ENCODE results near the gene ZNRD2. TPM values are rescaled to one million over a fixed set of nuclear protein-coding genes. Genes with fewer than 3 reads are reported as not detected.

ZNRD2 gene
- total RNA-seq, 1 experiment from 2014 or later = 66.8 TPM

GRCh38 chr11:65524741-65525545 lies 45.3 kb upstream of the ZNRD2 start, which contains the start of gene SCYL1:
SCYL1 (plus strand) TSS chr11:65525083; CDS start chr11:65525154, 71 bp downstream.
- H3K4me3 ChIP-seq (replicated peaks in 1 of 2; ENCODE audit: low read depth in 1 of 2, low read length in 2 of 2) = peak within 1 kb of the TSS; percentile 90 to 94
- H2AFZ ChIP-seq (ENCODE audit: low read depth, low read length, poor library complexity, severe bottlenecking) = no peak within 1 kb of the TSS
- no peaks in the 10 kb centered on the region for H4K20me1 ChIP-seq (ENCODE audit: insufficient read depth)
- no peaks in the 10 kb centered on the region for H3K9me3 ChIP-seq (ENCODE audit: control insufficient read depth in 1 of 2, insufficient read depth in 1 of 2, low read depth in 1 of 2, low read length in 2 of 2)
- H3K27me3 ChIP-seq (ENCODE audit: insufficient read depth, low read length) = no peaks in the 10 kb centered on the region
- no peak for TF ChIP-seq RAD21 (IDR thresholded peaks at IDR 0.05; ENCODE audit: low read depth)
- TF ChIP-seq FOSL1 (IDR thresholded peaks at IDR 0.05; ENCODE audit: low read depth) = no peak
- peak; percentile 61 for TF ChIP-seq POLR2AphosphoS5 (IDR thresholded peaks at IDR 0.05; ENCODE audit: low read depth, low read length)
- TF ChIP-seq ZBTB33 (IDR thresholded peaks at IDR 0.05; ENCODE audit: extremely low read depth, insufficient replicate concordance, low read length) = no peak
- TF ChIP-seq, protein P1, sequence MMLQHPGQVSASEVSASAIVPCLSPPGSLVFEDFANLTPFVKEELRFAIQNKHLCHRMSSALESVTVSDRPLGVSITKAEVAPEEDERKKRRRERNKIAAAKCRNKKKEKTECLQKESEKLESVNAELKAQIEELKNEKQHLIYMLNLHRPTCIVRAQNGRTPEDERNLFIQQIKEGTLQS (IDR thresholded peaks at IDR 0.05) = no peak
- TF ChIP-seq CEBPB (IDR thresholded peaks at IDR 0.05; ENCODE audit: low read depth) = no peak
- no peak for TF ChIP-seq SP1 (IDR thresholded peaks at IDR 0.05; ENCODE audit: low read depth)
- TF ChIP-seq, protein P2, sequence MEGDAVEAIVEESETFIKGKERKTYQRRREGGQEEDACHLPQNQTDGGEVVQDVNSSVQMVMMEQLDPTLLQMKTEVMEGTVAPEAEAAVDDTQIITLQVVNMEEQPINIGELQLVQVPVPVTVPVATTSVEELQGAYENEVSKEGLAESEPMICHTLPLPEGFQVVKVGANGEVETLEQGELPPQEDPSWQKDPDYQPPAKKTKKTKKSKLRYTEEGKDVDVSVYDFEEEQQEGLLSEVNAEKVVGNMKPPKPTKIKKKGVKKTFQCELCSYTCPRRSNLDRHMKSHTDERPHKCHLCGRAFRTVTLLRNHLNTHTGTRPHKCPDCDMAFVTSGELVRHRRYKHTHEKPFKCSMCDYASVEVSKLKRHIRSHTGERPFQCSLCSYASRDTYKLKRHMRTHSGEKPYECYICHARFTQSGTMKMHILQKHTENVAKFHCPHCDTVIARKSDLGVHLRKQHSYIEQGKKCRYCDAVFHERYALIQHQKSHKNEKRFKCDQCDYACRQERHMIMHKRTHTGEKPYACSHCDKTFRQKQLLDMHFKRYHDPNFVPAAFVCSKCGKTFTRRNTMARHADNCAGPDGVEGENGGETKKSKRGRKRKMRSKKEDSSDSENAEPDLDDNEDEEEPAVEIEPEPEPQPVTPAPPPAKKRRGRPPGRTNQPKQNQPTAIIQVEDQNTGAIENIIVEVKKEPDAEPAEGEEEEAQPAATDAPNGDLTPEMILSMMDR (IDR thresholded peaks at IDR 0.05 in 2 of 3, conservative IDR thresholded peaks at IDR 0.05 in 1 of 3; ENCODE audit: borderline replicate concordance in 1 of 3, insufficient read depth in 1 of 3, low read depth in 2 of 3, low read length in 2 of 3) = no peak
- TF ChIP-seq SIN3A (IDR thresholded peaks at IDR 0.05; ENCODE audit: low read depth) = peak; percentile 58
- no peak for TF ChIP-seq EZH2 (IDR thresholded peaks at IDR 0.05)
- no peak for TF ChIP-seq TCF7L2 (IDR thresholded peaks at IDR 0.05; ENCODE audit: borderline replicate concordance, extremely low read depth, insufficient read depth, insufficient read length)
- peak; percentile 100 for TF ChIP-seq ZFX (IDR thresholded peaks at IDR 0.05)
- no peak for TF ChIP-seq MAX (IDR thresholded peaks at IDR 0.05)
- no peak for TF ChIP-seq REST (IDR thresholded peaks at IDR 0.05; ENCODE audit: low read depth)
- no peak for TF ChIP-seq JUND (IDR thresholded peaks at IDR 0.05)
- no peak for TF ChIP-seq YY1 (IDR thresholded peaks at IDR 0.05; ENCODE audit: extremely low read depth, insufficient replicate concordance, low read depth, low read length)
- TF ChIP-seq SRF (IDR thresholded peaks at IDR 0.05; ENCODE audit: low read depth) = no peak
- no peak for TF ChIP-seq CBX3 (IDR thresholded peaks at IDR 0.05; ENCODE audit: low read depth)
- peaks cover 7 to 17% of the 10 kb centered on the region in 2 experiments; a peak in 3 of 4 replicates for H3K4me1 ChIP-seq (ENCODE audit: control insufficient read depth in 1 of 2, insufficient read depth in 2 of 2, low read length in 2 of 2)
- H3K36me3 ChIP-seq (ENCODE audit: control insufficient read depth in 1 of 2, insufficient read depth in 2 of 2, low read length in 2 of 2) = peaks cover 9 to 16% of the 10 kb centered on the region in 2 experiments; a peak in 2 of 4 replicates
- intact Hi-C loops (cut with micrococcal nuclease) = no loop called here
- no TSS peak for BruUV-seq (replicated peaks)
- DNase-seq (ENCODE audit: low read depth, low spot score) (no peak), ATAC-seq (peak; percentile 91)
- H3K79me2 ChIP-seq (ENCODE audit: insufficient read depth, low read length) = peaks cover 20% of the 10 kb centered on the region
- no peaks in the 10 kb centered on the region for H3K9me2 ChIP-seq (ENCODE audit: insufficient read depth)
- RAD21 ChIA-PET (ENCODE audit: low non-redundant PET in 1 of 2, low total read pairs in 2 of 2, uncharacterized antibody in 2 of 2, unreplicated experiment in 2 of 2) = interaction anchor here in 1 of 2 experiments (1.0 kb wide), 1 partner anchor 16 kb away, joined by 4 read pairs; no protein-coding TSS in a partner anchor
- POLR2A ChIA-PET = interaction anchor here (1.1 to 2.6 kb wide), 6 partner anchors 13 to 106 kb away, joined by 3 to 11 read pairs (median 4); partner anchors contain the start of genes EHBP1L1 and MALAT1
- peak within 1 kb of the TSS; percentile 96 for H3K9ac ChIP-seq (ENCODE audit: low read length)
- CTCF ChIA-PET = interaction anchor here (0.6 to 1.4 kb wide), 4 partner anchors 15 to 69 kb away, joined by 3 to 4 read pairs (median 4); no protein-coding TSS in a partner anchor
- peak within 1 kb of the TSS; percentile 99 for H3K4me2 ChIP-seq (ENCODE audit: low read length)
- peak within 1 kb of the TSS; percentile 86 for H3K27ac ChIP-seq (ENCODE audit: low read depth, low read length)
